NCI-H146 treated with DMSO at 0.1 percent for 48 hours (cell line): ENCODE data around the gene RPS8.
"Not testable (repeated sequence)": the region's sequence is repeated elsewhere in the genome, so short reads cannot be mapped to it uniquely, and the experiment has no call there.

Source experiments
- DNase-seq: peaks from one replicate; lab custom pipeline; 2025; ENCODE audit not compliant: unreplicated experiment; lab: John Stamatoyannopoulos, UW

Gene RPS8

GRCh38 chr1:44819196-44819607, 43.9 kb downstream of the RPS8 start:
- no peak for DNase-seq

- no peak for DNase-seq
Measured at GRCh38 chr1:44819608-44820327, 44.4 kb downstream of the RPS8 start.

GRCh38 chr1:44820328-44821239, 45.2 kb downstream of the RPS8 start:
- DNase-seq, result no peak

GRCh38 chr1:44821240-44821715, 45.9 kb downstream of the RPS8 start:
- DNase-seq, result no peak

- no peak for DNase-seq
Measured at GRCh38 chr1:44822131-44822701, 46.9 kb downstream of the RPS8 start.

- no peak for DNase-seq
Measured at GRCh38 chr1:44822981-44823451, 47.7 kb downstream of the RPS8 start.

GRCh38 chr1:44824392-44824791, 49.1 kb downstream of the RPS8 start:
- DNase-seq, result not testable (repeated sequence)

GRCh38 chr1:44826375-44827196, 51.2 kb downstream of the RPS8 start:
- DNase-seq, result no peak

- DNase-seq, result no peak
Measured at GRCh38 chr1:44827197-44828002, 52.1 kb downstream of the RPS8 start.

GRCh38 chr1:44828003-44828651, 52.8 kb downstream of the RPS8 start:
- no peak for DNase-seq
